HepG2 (cell line): Measurements from ENCODE around the gene MROH2A. TPM values are rescaled to one million over a fixed set of nuclear protein-coding genes. Genes with fewer than 3 reads are reported as not detected.
"Not testable (repeated sequence)": the region's sequence is repeated elsewhere in the genome, so short reads cannot be mapped to it uniquely, and the experiment has no call there.

ENCODE experiments used
- BCL6 ChIP-seq: IDR thresholded peaks from 2 replicates; pipeline ENCODE4 v1.6.1; 2016; ENCODE audit warnings: missing genetic modification reagents, missing compliant biosample characterization
- LCORL ChIP-seq, 2 experiments: fragments of 450-650 bp in 1 of 2; sonication (generic) in 1 of 2; formaldehyde crosslinking in 1 of 2; IDR thresholded peaks; 2 replicates each; pipeline versions ENCODE4 v1.5.0 to v1.6.1; 2017 to 2020; ENCODE audit warnings: antibody characterized with exemption in 1 of 2, missing genetic modification reagents in 1 of 2
- NR2F6 ChIP-seq, 2 experiments: IDR thresholded peaks; 2 replicates each; pipeline ENCODE4 v1.6.1; 2016; ENCODE audit warnings: antibody characterized with exemption in 1 of 2, mild to moderate bottlenecking in 1 of 2
- polyA plus RNA-seq, 8 experiments: library from polyadenylated mRNA; depleted of rRNA in 3 of 8; stranded (reverse) in 7 of 8; unstranded in 1 of 8; fragments of >200 nt; fragmentation: Illumina TruSeq in 4 of 8; extraction: Trizol in 4 of 8; gene quantifications; 2 replicates each; pipeline versions ENCODE4 v1.2.1 to v1.2.3, GENCODE V29; 2011 to 2016; ENCODE audit warnings: low read depth in 4 of 8, missing spikeins in 1 of 8, mixed read lengths in 1 of 8; ENCODE audit not compliant: insufficient read depth in 1 of 8
- total RNA-seq, 5 experiments: library from RNA; depleted of rRNA; stranded (reverse); fragments of >200 nt; fragmentation: Illumina TruSeq; extraction: Trizol; gene quantifications; 2 replicates each; pipeline ENCODE4 v1.2.3, GENCODE V29; 2016; ENCODE audit warnings: low read depth in 1 of 5
- TF ChIP-seq, protein P1 (sequence below): sonication (generic); formaldehyde crosslinking; IDR thresholded peaks from 2 replicates; pipeline ENCODE4 v1.4.0; 2020; ENCODE audit warnings: low read depth, missing genetic modification reagents
- TF ChIP-seq, protein P2 (sequence below): sonication (generic); formaldehyde crosslinking; IDR thresholded peaks from 2 replicates; pipeline ENCODE4 v1.4.0; 2020; ENCODE audit warnings: missing genetic modification reagents, borderline replicate concordance
- TF ChIP-seq, protein P3 (sequence below): sonication (generic); formaldehyde crosslinking; IDR thresholded peaks from 2 replicates; pipeline ENCODE4 v1.4.0; 2020; ENCODE audit warnings: missing genetic modification reagents, low read depth, mild to moderate bottlenecking, borderline replicate concordance
- TF ChIP-seq, protein P4 (sequence below): sonication (generic); formaldehyde crosslinking; IDR thresholded peaks from 2 replicates; pipeline ENCODE4 v1.5.1; 2020; ENCODE audit warnings: mild to moderate bottlenecking, moderate library complexity, missing genetic modification reagents
- TF ChIP-seq, protein P5 (sequence below): sonication (generic); formaldehyde crosslinking; IDR thresholded peaks from 2 replicates; pipeline ENCODE4 v1.4.0; 2020; ENCODE audit warnings: missing genetic modification reagents, borderline replicate concordance
- TF ChIP-seq, protein P6 (sequence below): sonication (generic); formaldehyde crosslinking; IDR thresholded peaks from 2 replicates; pipeline ENCODE4 v1.5.0; 2020; ENCODE audit warnings: missing genetic modification reagents, mild to moderate bottlenecking, borderline replicate concordance
- TF ChIP-seq, protein P7 (sequence below): sonication (generic); formaldehyde crosslinking; IDR thresholded peaks from 2 replicates; pipeline ENCODE4 v1.5.0; 2020; ENCODE audit warnings: mild to moderate bottlenecking, missing genetic modification reagents

Gene MROH2A
- total and polyA plus RNA-seq, 2 of the 13 experiments (the other 11 are each of a cell fraction or from before 2014, with no cell fraction given) = 0.03 to 0.04 TPM

DNA sequence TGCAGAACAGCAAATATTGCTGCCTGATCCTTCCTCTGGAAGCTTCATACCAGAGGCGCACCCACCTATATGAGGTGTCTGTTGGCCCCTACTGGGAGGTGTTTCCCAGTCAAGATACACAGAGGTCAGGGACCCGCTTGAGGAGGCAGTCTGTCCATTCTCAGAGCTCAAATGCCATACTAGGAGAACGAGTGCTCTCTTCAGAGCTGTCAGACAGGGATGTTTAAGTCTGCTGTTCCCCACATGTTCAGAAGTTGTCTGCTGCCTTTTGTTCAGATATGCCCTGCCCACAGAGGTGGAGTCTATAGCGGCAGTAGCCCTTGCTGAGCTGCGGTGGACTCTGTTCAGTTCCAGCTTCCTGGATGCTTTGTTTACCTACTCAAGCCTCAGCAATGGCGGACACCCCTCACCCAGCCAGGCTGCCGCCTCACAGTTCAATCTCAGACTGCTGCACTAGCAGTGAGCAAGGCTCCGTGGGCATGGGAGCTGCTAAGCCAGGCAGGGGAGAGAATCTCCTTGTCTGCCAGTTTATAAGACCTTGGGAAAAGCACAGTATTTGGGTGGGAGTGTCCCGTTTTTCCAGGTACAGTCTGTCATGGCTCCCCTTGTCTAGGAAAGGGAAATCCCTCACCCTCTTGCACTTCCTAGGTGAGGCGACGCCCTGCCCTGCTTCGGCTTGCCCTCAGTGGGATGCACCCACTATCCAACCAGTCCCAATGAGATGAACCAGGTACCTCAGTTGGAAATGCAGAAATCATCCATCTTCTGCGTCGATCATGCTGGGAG is 41.1 kb upstream of the MROH2A start (continued):
- TF ChIP-seq, protein P1, sequence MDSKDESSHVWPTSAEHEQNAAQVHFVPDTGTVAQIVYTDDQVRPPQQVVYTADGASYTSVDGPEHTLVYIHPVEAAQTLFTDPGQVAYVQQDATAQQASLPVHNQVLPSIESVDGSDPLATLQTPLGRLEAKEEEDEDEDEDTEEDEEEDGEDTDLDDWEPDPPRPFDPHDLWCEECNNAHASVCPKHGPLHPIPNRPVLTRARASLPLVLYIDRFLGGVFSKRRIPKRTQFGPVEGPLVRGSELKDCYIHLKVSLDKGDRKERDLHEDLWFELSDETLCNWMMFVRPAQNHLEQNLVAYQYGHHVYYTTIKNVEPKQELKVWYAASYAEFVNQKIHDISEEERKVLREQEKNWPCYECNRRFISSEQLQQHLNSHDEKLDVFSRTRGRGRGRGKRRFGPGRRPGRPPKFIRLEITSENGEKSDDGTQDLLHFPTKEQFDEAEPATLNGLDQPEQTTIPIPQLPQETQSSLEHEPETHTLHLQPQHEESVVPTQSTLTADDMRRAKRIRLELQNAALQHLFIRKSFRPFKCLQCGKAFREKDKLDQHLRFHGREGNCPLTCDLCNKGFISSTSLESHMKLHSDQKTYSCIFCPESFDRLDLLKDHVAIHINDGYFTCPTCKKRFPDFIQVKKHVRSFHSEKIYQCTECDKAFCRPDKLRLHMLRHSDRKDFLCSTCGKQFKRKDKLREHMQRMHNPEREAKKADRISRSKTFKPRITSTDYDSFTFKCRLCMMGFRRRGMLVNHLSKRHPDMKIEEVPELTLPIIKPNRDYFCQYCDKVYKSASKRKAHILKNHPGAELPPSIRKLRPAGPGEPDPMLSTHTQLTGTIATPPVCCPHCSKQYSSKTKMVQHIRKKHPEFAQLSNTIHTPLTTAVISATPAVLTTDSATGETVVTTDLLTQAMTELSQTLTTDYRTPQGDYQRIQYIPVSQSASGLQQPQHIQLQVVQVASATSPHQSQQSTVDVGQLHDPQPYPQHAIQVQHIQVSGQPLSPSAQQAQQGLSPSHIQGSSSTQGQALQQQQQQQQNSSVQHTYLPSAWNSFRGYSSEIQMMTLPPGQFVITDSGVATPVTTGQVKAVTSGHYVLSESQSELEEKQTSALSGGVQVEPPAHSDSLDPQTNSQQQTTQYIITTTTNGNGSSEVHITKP = peak; percentile 52; the same call in 1 of the 2 replicates
- TF ChIP-seq, protein P2, sequence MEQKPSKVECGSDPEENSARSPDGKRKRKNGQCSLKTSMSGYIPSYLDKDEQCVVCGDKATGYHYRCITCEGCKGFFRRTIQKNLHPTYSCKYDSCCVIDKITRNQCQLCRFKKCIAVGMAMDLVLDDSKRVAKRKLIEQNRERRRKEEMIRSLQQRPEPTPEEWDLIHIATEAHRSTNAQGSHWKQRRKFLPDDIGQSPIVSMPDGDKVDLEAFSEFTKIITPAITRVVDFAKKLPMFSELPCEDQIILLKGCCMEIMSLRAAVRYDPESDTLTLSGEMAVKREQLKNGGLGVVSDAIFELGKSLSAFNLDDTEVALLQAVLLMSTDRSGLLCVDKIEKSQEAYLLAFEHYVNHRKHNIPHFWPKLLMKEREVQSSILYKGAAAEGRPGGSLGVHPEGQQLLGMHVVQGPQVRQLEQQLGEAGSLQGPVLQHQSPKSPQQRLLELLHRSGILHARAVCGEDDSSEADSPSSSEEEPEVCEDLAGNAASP = peak; percentile 21; the same call in 1 of the 2 replicates
- TF ChIP-seq NR2F6 (IDR thresholded peaks at IDR 0.05) (peak; percentile 52), NR2F6 (CRISPR knock-in tag; IDR thresholded peaks at IDR 0.05) (0 out of 2 replicates have a peak, but pooled peaks have one; percentile 6), LCORL (CRISPR knock-in tag; IDR thresholded peaks at IDR 0.05) (peak; percentile 85), BCL6 (CRISPR knock-in tag) (peak; percentile 12; the same call in 1 of the 2 replicates)
- TF ChIP-seq, protein P3, sequence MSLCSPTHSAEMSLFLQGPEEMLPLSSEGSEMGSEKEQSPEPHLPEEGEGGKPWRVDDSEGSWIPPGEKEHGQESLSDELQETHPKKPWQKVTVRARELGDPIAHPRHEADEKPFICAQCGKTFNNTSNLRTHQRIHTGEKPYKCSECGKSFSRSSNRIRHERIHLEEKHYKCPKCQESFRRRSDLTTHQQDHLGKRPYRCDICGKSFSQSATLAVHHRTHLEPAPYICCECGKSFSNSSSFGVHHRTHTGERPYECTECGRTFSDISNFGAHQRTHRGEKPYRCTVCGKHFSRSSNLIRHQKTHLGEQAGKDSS = peak; percentile 22; the same call in 1 of the 2 replicates
- TF ChIP-seq, protein P4, sequence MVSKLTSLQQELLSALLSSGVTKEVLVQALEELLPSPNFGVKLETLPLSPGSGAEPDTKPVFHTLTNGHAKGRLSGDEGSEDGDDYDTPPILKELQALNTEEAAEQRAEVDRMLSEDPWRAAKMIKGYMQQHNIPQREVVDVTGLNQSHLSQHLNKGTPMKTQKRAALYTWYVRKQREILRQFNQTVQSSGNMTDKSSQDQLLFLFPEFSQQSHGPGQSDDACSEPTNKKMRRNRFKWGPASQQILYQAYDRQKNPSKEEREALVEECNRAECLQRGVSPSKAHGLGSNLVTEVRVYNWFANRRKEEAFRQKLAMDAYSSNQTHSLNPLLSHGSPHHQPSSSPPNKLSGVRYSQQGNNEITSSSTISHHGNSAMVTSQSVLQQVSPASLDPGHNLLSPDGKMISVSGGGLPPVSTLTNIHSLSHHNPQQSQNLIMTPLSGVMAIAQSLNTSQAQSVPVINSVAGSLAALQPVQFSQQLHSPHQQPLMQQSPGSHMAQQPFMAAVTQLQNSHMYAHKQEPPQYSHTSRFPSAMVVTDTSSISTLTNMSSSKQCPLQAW (CRISPR knock-in tag) = peak; percentile 83
- TF ChIP-seq, protein P5, sequence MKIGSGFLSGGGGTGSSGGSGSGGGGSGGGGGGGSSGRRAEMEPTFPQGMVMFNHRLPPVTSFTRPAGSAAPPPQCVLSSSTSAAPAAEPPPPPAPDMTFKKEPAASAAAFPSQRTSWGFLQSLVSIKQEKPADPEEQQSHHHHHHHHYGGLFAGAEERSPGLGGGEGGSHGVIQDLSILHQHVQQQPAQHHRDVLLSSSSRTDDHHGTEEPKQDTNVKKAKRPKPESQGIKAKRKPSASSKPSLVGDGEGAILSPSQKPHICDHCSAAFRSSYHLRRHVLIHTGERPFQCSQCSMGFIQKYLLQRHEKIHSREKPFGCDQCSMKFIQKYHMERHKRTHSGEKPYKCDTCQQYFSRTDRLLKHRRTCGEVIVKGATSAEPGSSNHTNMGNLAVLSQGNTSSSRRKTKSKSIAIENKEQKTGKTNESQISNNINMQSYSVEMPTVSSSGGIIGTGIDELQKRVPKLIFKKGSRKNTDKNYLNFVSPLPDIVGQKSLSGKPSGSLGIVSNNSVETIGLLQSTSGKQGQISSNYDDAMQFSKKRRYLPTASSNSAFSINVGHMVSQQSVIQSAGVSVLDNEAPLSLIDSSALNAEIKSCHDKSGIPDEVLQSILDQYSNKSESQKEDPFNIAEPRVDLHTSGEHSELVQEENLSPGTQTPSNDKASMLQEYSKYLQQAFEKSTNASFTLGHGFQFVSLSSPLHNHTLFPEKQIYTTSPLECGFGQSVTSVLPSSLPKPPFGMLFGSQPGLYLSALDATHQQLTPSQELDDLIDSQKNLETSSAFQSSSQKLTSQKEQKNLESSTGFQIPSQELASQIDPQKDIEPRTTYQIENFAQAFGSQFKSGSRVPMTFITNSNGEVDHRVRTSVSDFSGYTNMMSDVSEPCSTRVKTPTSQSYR = 0 out of 2 replicates have a peak, but pooled peaks have one; percentile 5
- TF ChIP-seq, protein P6, sequence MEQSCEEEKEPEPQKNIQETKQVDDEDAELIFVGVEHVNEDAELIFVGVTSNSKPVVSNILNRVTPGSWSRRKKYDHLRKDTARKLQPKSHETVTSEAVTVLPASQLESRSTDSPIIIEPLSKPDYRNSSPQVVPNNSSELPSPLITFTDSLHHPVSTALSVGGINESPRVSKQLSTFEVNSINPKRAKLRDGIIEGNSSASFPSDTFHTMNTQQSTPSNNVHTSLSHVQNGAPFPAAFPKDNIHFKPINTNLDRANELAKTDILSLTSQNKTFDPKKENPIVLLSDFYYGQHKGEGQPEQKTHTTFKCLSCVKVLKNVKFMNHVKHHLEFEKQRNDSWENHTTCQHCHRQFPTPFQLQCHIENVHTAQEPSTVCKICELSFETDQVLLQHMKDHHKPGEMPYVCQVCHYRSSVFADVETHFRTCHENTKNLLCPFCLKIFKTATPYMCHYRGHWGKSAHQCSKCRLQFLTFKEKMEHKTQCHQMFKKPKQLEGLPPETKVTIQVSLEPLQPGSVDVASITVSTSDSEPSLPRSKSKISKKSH = peak; percentile 70; the same call in 1 of the 2 replicates
- TF ChIP-seq LCORL (IDR thresholded peaks at IDR 0.05) = not testable (repeated sequence)
- TF ChIP-seq, protein P7, sequence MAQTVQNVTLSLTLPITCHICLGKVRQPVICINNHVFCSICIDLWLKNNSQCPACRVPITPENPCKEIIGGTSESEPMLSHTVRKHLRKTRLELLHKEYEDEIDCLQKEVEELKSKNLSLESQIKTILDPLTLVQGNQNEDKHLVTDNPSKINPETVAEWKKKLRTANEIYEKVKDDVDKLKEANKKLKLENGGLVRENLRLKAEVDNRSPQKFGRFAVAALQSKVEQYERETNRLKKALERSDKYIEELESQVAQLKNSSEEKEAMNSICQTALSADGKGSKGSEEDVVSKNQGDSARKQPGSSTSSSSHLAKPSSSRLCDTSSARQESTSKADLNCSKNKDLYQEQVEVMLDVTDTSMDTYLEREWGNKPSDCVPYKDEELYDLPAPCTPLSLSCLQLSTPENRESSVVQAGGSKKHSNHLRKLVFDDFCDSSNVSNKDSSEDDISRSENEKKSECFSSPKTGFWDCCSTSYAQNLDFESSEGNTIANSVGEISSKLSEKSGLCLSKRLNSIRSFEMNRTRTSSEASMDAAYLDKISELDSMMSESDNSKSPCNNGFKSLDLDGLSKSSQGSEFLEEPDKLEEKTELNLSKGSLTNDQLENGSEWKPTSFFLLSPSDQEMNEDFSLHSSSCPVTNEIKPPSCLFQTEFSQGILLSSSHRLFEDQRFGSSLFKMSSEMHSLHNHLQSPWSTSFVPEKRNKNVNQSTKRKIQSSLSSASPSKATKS (CRISPR knock-in tag) = peak; percentile 8; the same call in 1 of the 2 replicates
